ENCODE results near the gene BMP10. TPM values are rescaled to one million over a fixed set of nuclear protein-coding genes. Genes with fewer than 3 reads are reported as not detected.

BMP10 gene
- total and polyA plus RNA-seq, 10 donors = not detected

DNA sequence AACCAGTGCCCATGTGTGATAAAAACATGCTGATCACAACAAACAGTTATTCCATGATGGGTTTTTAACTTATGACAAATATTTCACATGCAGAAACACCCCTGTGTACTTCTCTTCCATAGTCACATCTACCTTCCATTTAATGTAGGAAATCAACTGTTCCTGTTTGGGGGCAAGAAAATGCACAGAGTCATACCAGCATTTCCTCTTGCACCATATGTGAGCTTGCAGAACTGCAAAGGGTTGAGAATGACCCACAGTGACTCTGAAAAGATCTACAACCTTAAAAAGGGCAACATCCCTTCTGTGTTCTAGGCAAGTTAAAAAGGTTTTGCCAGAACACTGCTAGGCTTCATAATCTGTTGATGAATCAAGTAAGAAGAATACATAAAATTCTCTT, 9.9 kb downstream of the BMP10 start:
- Histone ChIP-seq H3K4me3 (no peak overlapping the region), H3K4me1 (peaks cover 0 to 49% (median 10%) of the 10 kb centered on the region in 6 donors), H3K27ac (peak overlapping the region in 6 of 8 donors; percentile 12 to 71 (median 62)), H3K9me3 (no peaks in the 10 kb centered on the region), H3K27me3 (replicated peaks in 1 of 7) (no peaks in the 10 kb centered on the region), H3K36me3 (no peaks in the 10 kb centered on the region)
- TF ChIP-seq POLR2AphosphoS5 (IDR thresholded peaks at IDR 0.05) (peak in 1 of 3 donors; percentile 56), POLR2A (IDR thresholded peaks at IDR 0.05) (no peak)
- TF ChIP-seq, protein P1, sequence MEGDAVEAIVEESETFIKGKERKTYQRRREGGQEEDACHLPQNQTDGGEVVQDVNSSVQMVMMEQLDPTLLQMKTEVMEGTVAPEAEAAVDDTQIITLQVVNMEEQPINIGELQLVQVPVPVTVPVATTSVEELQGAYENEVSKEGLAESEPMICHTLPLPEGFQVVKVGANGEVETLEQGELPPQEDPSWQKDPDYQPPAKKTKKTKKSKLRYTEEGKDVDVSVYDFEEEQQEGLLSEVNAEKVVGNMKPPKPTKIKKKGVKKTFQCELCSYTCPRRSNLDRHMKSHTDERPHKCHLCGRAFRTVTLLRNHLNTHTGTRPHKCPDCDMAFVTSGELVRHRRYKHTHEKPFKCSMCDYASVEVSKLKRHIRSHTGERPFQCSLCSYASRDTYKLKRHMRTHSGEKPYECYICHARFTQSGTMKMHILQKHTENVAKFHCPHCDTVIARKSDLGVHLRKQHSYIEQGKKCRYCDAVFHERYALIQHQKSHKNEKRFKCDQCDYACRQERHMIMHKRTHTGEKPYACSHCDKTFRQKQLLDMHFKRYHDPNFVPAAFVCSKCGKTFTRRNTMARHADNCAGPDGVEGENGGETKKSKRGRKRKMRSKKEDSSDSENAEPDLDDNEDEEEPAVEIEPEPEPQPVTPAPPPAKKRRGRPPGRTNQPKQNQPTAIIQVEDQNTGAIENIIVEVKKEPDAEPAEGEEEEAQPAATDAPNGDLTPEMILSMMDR (IDR thresholded peaks at IDR 0.05 in 8 of 11, conservative IDR thresholded peaks at IDR 0.05 in 3 of 11) = no peak
- no peak for DNase-seq
- intact Hi-C loops (cut with DNase I; ENCODE audit: low total_unique reads) = no loop called here

GRCh38 chr2:68860111-68860510, 11.1 kb downstream of the BMP10 start:
- H3K36me3 ChIP-seq = no peaks in the 10 kb centered on the region
- 70 to 85% (median 80%) methylated on average over 3 of the region's 3 CpGs for WGBS, 5 donors

DNA sequence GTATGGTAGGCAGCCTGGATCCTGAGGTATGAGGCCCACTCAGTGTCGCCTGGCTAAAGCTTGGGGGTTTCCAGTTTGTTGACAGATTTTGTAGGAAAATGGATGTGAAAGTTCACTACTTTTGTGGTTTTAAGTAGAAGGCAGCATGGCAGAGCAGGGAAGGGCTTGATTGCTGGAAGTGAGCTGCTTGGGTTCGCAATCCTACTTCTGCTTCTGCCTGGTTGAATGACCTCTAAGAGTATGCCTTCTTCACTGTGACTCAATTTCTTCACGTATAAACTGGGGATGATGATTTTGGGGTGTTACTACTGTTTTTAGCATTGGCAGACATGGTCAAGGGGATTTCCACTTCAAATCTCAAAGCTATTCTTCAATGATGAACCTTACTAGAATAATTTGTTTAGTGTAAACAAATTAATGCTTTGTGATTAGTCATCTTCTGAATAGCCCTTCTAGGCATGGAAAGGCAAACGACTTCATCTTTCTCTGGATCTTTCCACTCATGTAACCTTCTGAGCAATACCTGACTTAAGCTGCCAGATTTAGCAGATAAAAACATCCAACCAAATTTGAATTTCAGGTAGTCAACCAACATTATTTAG, 13.2 kb downstream of the BMP10 start:
- Histone ChIP-seq H3K4me3 (no peak overlapping the region), H3K9me3 (no peaks in the 10 kb centered on the region), H3K27me3 (replicated peaks in 1 of 7) (no peaks in the 10 kb centered on the region), H3K4me1 (peaks cover 0 to 53% (median 10%) of the 10 kb centered on the region in 6 donors), H3K36me3 (no peaks in the 10 kb centered on the region), H3K27ac (peak overlapping the region in 7 of 8 donors; percentile 16 to 69 (median 50))
- DNase-seq = no peak
- no peak for TF ChIP-seq POLR2A (IDR thresholded peaks at IDR 0.05)
- no peak for TF ChIP-seq POLR2AphosphoS5 (IDR thresholded peaks at IDR 0.05)
- TF ChIP-seq, protein P1 (IDR thresholded peaks at IDR 0.05 in 8 of 11, conservative IDR thresholded peaks at IDR 0.05 in 3 of 11) = no peak
- 33 to 53% (median 43%) methylated on average over 4 of the region's 4 CpGs for WGBS, 5 donors
- intact Hi-C loops (cut with DNase I; ENCODE audit: low total_unique reads) = no loop called here

More at GRCh38 chr2:68860111-68860510, 11.1 kb downstream of the BMP10 start:
- intact Hi-C loops (cut with DNase I; ENCODE audit: low total_unique reads) = no loop called here
- peaks cover 0 to 49% (median 10%) of the 10 kb centered on the region in 6 donors for H3K4me1 ChIP-seq
- H3K27me3 ChIP-seq (replicated peaks in 1 of 7) = no peaks in the 10 kb centered on the region
- TF ChIP-seq POLR2A (IDR thresholded peaks at IDR 0.05) = no peak
- TF ChIP-seq POLR2AphosphoS5 (IDR thresholded peaks at IDR 0.05) = no peak
- TF ChIP-seq, protein P1 (IDR thresholded peaks at IDR 0.05 in 8 of 11, conservative IDR thresholded peaks at IDR 0.05 in 3 of 11) = no peak
- no peaks in the 10 kb centered on the region for H3K9me3 ChIP-seq
- no peak overlapping the region for H3K4me3 ChIP-seq
- DNase-seq = no peak
- H3K27ac ChIP-seq = peak overlapping the region in 3 of 8 donors; percentile 66 to 71 (median 67)

GRCh38 chr2:68857202-68857845, 13.9 kb downstream of the BMP10 start:
- Histone ChIP-seq H3K4me1 (peaks cover 0 to 53% (median 10%) of the 10 kb centered on the region in 6 donors), H3K9me3 (no peaks in the 10 kb centered on the region), H3K4me3 (no peak overlapping the region), H3K27ac (peak overlapping the region in 7 of 8 donors; percentile 16 to 69 (median 50)), H3K36me3 (no peaks in the 10 kb centered on the region), H3K27me3 (replicated peaks in 1 of 7) (no peaks in the 10 kb centered on the region)
- TF ChIP-seq POLR2AphosphoS5 (IDR thresholded peaks at IDR 0.05) (no peak), POLR2A (IDR thresholded peaks at IDR 0.05) (no peak)
- TF ChIP-seq, protein P1 (IDR thresholded peaks at IDR 0.05 in 8 of 11, conservative IDR thresholded peaks at IDR 0.05 in 3 of 11) = no peak
- intact Hi-C loops (cut with DNase I; ENCODE audit: low total_unique reads) = no loop called here
- DNase-seq = no peak
- WGBS, 5 donors = 45 to 74% (median 60%) methylated on average over 3 of the region's 3 CpGs

Data from spleen (tissue), 11 donors.